ENCODE data around the gene CNOT11. TPM values are rescaled to one million over a fixed set of nuclear protein-coding genes. Genes with fewer than 3 reads are reported as not detected.

CNOT11 gene
- total RNA-seq, 1 donor from 2014 or later, result 47.1 TPM

DNA sequence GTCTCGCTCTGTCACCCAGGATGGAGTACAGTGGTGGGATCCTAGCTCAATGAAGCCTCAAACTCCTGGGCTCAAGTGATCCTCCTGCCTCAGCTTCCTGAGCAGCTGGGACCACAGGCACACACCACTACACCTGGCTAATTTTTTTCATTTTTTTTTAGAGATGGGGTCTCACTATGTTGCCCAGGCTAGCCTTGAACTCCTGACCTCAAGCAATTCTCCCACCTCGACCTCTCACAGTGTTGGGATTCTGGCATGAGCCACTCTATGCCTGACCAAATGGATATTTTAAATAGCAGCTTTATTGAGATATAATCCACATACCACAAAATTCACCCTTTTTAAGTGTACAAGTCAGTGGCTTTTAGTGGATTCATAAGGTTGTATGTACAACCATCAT lies 44.7 kb downstream of the CNOT11 start:
- no peaks in the 10 kb centered on the region for H3K36me3 Mint-ChIP-seq (ENCODE audit: low read depth, unreplicated experiment)
- H3K27me3 Mint-ChIP-seq (ENCODE audit: unreplicated experiment), result no peaks in the 10 kb centered on the region
- H3K27ac Mint-ChIP-seq (ENCODE audit: unreplicated experiment), result no peak overlapping the region
- H3K9me3 Mint-ChIP-seq (ENCODE audit: unreplicated experiment), result no peaks in the 10 kb centered on the region
- no peak for DNase-seq (ENCODE audit: low spot score)
- no peaks in the 10 kb centered on the region for H3K4me1 Mint-ChIP-seq (ENCODE audit: unreplicated experiment)
- TF ChIP-seq, protein P1, sequence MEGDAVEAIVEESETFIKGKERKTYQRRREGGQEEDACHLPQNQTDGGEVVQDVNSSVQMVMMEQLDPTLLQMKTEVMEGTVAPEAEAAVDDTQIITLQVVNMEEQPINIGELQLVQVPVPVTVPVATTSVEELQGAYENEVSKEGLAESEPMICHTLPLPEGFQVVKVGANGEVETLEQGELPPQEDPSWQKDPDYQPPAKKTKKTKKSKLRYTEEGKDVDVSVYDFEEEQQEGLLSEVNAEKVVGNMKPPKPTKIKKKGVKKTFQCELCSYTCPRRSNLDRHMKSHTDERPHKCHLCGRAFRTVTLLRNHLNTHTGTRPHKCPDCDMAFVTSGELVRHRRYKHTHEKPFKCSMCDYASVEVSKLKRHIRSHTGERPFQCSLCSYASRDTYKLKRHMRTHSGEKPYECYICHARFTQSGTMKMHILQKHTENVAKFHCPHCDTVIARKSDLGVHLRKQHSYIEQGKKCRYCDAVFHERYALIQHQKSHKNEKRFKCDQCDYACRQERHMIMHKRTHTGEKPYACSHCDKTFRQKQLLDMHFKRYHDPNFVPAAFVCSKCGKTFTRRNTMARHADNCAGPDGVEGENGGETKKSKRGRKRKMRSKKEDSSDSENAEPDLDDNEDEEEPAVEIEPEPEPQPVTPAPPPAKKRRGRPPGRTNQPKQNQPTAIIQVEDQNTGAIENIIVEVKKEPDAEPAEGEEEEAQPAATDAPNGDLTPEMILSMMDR (IDR thresholded peaks at IDR 0.05; ENCODE audit: unreplicated experiment), result no peak
- H3K4me3 Mint-ChIP-seq (ENCODE audit: unreplicated experiment), result no peak overlapping the region

DNA sequence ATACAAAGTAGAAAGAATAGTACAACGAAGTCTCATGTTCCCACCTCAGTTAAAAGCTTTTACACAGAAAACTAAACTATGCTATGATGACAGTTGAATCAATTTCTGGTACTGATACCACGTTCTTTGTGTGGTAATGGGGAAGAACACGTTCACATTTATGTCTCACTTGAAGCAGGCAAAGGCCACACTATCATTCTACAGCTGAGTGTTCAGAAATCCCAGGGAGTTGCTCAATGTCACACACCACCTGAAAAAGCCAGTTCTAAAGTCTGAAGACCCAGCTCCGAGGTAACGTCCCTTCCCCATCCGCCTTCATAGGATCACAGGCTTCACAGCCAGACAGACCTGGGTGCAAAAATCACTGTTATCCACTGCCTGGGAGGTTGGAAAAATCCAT lies 46.9 kb downstream of the CNOT11 start:
- TF ChIP-seq, protein P1 (IDR thresholded peaks at IDR 0.05; ENCODE audit: unreplicated experiment), result no peak
- no peak for DNase-seq (ENCODE audit: low spot score)
- Mint-ChIP-seq H3K27ac (ENCODE audit: unreplicated experiment) (no peak overlapping the region), H3K27me3 (ENCODE audit: unreplicated experiment) (no peaks in the 10 kb centered on the region), H3K9me3 (ENCODE audit: unreplicated experiment) (no peaks in the 10 kb centered on the region), H3K4me3 (ENCODE audit: unreplicated experiment) (no peak overlapping the region), H3K36me3 (ENCODE audit: low read depth, unreplicated experiment) (no peaks in the 10 kb centered on the region), H3K4me1 (ENCODE audit: unreplicated experiment) (peaks cover 2% of the 10 kb centered on the region)

DNA sequence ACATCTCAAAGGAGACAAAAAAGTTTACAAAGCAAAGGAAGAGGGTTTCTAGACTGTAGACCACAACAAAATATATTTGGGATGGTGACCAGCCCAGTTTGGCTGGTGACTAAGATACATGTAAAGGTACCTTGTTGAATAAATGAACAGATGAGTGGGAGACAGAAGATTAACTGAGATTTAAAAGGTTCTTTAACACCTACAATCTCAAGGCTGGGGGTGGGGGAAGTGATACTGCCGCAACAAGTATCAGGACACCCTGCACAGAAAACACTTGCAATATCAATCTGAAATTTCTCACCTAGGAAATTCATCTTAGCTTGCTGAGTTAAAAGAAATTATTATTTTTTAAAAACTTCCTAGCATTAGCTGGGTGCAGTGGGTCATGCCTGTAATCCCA lies 47.5 kb downstream of the CNOT11 start:
- Mint-ChIP-seq H3K4me1 (ENCODE audit: unreplicated experiment) (peaks cover 4% of the 10 kb centered on the region), H3K27me3 (ENCODE audit: unreplicated experiment) (no peaks in the 10 kb centered on the region), H3K9me3 (ENCODE audit: unreplicated experiment) (no peaks in the 10 kb centered on the region), H3K36me3 (ENCODE audit: low read depth, unreplicated experiment) (no peaks in the 10 kb centered on the region), H3K27ac (ENCODE audit: unreplicated experiment) (no peak overlapping the region), H3K4me3 (ENCODE audit: unreplicated experiment) (no peak overlapping the region)
- TF ChIP-seq, protein P1 (IDR thresholded peaks at IDR 0.05; ENCODE audit: unreplicated experiment), result no peak
- no peak for DNase-seq (ENCODE audit: low spot score)

DNA sequence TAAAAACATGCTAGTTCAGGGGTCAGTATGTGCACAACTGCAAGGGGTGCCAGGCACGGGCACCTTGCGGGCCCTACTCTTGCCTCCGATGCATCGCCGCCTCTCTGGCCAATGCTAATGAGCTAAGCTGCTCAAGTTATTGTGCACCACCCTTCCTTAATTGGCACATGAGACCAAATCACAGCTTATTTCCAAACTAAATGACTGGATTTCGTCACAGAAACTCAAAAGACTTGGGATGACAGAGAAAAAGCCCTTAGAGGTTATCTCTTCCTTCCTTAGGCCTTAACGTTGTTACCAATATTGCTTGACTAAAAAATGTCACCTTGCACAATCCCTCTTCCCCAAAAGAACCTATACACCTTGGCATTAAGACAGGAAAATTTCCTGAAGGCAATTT lies 48.1 kb downstream of the CNOT11 start:
- TF ChIP-seq, protein P1 (IDR thresholded peaks at IDR 0.05; ENCODE audit: unreplicated experiment), result no peak
- Mint-ChIP-seq H3K36me3 (ENCODE audit: low read depth, unreplicated experiment) (no peaks in the 10 kb centered on the region), H3K27ac (ENCODE audit: unreplicated experiment) (no peak overlapping the region), H3K4me1 (ENCODE audit: unreplicated experiment) (peaks cover 10% of the 10 kb centered on the region), H3K9me3 (ENCODE audit: unreplicated experiment) (no peaks in the 10 kb centered on the region), H3K27me3 (ENCODE audit: unreplicated experiment) (no peaks in the 10 kb centered on the region), H3K4me3 (ENCODE audit: unreplicated experiment) (no peak overlapping the region)
- DNase-seq (ENCODE audit: low spot score), result no peak

DNA sequence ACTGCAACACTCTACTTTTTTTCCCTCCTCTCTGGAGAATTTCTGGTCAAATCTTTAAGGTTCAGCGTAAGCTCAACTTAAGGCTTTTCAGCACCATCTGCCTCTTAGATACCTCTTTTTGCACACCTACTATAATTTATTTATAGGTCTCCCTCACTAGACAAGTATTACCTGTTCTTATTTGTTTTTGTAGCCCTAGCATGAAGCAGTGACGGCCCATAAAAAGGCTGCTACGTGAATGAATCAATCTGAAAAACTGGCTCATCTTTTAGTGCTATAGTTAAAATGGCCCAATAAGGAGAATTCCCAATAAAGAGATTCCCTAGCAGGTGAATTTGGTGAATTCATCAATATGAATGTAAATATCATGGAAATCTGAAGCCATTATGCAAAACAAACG lies 49.3 kb downstream of the CNOT11 start:
- H3K4me1 Mint-ChIP-seq (ENCODE audit: unreplicated experiment), result peaks cover 22% of the 10 kb centered on the region
- H3K27ac Mint-ChIP-seq (ENCODE audit: unreplicated experiment), result peak overlapping the region; percentile 4
- H3K27me3 Mint-ChIP-seq (ENCODE audit: unreplicated experiment), result no peaks in the 10 kb centered on the region
- H3K4me3 Mint-ChIP-seq (ENCODE audit: unreplicated experiment), result no peak overlapping the region
- TF ChIP-seq, protein P1 (IDR thresholded peaks at IDR 0.05; ENCODE audit: unreplicated experiment), result no peak
- DNase-seq (ENCODE audit: low spot score), result no peak
- H3K9me3 Mint-ChIP-seq (ENCODE audit: unreplicated experiment), result no peaks in the 10 kb centered on the region
- no peaks in the 10 kb centered on the region for H3K36me3 Mint-ChIP-seq (ENCODE audit: low read depth, unreplicated experiment)
